ENCODE results near the gene IL34. TPM values are rescaled to one million over a fixed set of nuclear protein-coding genes. Genes with fewer than 3 reads are reported as not detected.

IL34 gene
- polyA plus RNA-seq, 1 of the 3 experiments (the other 2 are of a cell fraction), result 0.18 TPM

- no peak overlapping the region for H2AFZ ChIP-seq (ENCODE audit: low read depth)
- H3K9me3 ChIP-seq, result no peaks in the 10 kb centered on the region
- 95% methylated on average over 14 of the region's 22 CpGs for WGBS (ENCODE audit: low lambda C conversion rate)
- peaks cover 0 to 23% of the 10 kb centered on the region in 2 experiments; a peak in 1 of 4 replicates for H3K4me1 ChIP-seq (ENCODE audit: control insufficient read depth in 1 of 2, insufficient read depth in 2 of 2, low read depth in 1 of 2, low read length in 1 of 2)
- no peak for DNase-seq
- ChIA-PET POLR2A (interaction anchor here (0.6 to 1.3 kb wide), 2 partner anchors 16 to 24 kb away, joined by 3 to 4 read pairs; no protein-coding TSS in a partner anchor), CTCF (interaction anchor here (1.3 to 14.3 kb wide), 6 partner anchors 17 to 112 kb away, joined by 3 to 181 read pairs (median 8); no protein-coding TSS in a partner anchor)
- H3K36me3 ChIP-seq (replicated peaks in 1 of 2; ENCODE audit: control insufficient read depth in 1 of 2, insufficient read depth in 2 of 2, low read length in 1 of 2), result peaks cover 31 to 61% of the 10 kb centered on the region in 2 experiments
- H3K4me2 ChIP-seq, result no peak overlapping the region
- H3F3A ChIP-seq (replicated peaks; ENCODE audit: insufficient read depth), result no peaks in the 10 kb centered on the region
- H3K4me3 ChIP-seq (ENCODE audit: low read depth in 2 of 2, low read length in 1 of 2), result no peak overlapping the region
- TF ChIP-seq JUND (IDR thresholded peaks at IDR 0.05) (no peak), ZBTB33 (IDR thresholded peaks at IDR 0.05; ENCODE audit: borderline replicate concordance, low read depth) (no peak), GATA2 (CRISPR knock-in tag; IDR thresholded peaks at IDR 0.05) (no peak), MEF2A (IDR thresholded peaks at IDR 0.05; ENCODE audit: borderline replicate concordance, low read depth) (no peak), RCOR1 (IDR thresholded peaks at IDR 0.05; ENCODE audit: low read length) (no peak)
- TF ChIP-seq, protein P1, sequence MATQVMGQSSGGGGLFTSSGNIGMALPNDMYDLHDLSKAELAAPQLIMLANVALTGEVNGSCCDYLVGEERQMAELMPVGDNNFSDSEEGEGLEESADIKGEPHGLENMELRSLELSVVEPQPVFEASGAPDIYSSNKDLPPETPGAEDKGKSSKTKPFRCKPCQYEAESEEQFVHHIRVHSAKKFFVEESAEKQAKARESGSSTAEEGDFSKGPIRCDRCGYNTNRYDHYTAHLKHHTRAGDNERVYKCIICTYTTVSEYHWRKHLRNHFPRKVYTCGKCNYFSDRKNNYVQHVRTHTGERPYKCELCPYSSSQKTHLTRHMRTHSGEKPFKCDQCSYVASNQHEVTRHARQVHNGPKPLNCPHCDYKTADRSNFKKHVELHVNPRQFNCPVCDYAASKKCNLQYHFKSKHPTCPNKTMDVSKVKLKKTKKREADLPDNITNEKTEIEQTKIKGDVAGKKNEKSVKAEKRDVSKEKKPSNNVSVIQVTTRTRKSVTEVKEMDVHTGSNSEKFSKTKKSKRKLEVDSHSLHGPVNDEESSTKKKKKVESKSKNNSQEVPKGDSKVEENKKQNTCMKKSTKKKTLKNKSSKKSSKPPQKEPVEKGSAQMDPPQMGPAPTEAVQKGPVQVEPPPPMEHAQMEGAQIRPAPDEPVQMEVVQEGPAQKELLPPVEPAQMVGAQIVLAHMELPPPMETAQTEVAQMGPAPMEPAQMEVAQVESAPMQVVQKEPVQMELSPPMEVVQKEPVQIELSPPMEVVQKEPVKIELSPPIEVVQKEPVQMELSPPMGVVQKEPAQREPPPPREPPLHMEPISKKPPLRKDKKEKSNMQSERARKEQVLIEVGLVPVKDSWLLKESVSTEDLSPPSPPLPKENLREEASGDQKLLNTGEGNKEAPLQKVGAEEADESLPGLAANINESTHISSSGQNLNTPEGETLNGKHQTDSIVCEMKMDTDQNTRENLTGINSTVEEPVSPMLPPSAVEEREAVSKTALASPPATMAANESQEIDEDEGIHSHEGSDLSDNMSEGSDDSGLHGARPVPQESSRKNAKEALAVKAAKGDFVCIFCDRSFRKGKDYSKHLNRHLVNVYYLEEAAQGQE (IDR thresholded peaks at IDR 0.05; ENCODE audit: low read depth, low read length), result no peak
- peaks cover 36% of the 10 kb centered on the region for H4K20me1 ChIP-seq (ENCODE audit: insufficient read depth)
- no peaks in the 10 kb centered on the region for H3K27me3 ChIP-seq (ENCODE audit: insufficient read depth)
- H3K9me2 ChIP-seq, result no peaks in the 10 kb centered on the region
- no peak overlapping the region for H3K9ac ChIP-seq
- no peak overlapping the region; a peak in 1 of 4 replicates for H3K27ac ChIP-seq (ENCODE audit: low read depth in 2 of 2, low read length in 1 of 2)
- H3K79me2 ChIP-seq (ENCODE audit: insufficient read depth), result peaks cover 41% of the 10 kb centered on the region
Observed at GRCh38 chr16:70678121-70678897, 31.9 kb downstream of the IL34 start.

DNA sequence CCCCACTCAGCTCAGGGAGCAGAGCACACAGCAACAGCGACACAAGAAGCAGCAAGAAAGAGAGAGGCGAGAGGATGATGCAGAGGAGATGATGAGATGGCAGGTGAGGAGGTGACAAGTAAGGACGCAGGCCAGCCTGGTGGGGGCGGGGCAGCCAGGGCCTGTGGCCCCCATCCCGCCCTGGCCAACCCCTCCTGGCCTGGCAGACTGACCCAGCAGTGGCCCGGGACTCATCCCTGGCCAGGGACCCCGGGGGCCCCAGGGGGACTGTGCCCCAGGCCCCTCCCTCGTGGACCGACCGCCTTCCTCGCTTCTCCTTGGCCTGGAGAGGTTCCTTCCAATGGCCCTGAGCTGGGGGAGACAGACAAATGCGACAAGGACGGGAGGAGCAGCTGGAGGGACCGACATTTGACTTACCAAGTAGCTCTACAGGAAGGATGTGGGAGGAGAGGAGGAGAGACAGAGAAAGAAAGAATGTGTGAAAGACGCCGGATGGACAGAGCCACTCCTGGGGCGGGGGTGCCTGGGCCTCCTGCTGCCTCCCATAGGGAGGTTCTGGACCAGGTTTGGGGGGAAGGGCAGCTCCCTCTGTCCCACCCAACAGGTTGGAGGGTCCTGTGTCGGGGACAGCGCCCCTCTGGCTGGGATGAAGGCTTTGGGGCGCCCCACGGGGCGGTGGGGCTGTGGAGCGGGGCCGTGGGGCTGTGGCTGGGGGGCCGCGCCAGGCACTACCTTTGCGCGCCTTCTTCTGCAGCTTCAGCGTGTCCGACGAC is 32.7 kb downstream of the IL34 start:
- no peaks in the 10 kb centered on the region for H3K9me3 ChIP-seq
- peaks cover 0 to 31% of the 10 kb centered on the region in 2 experiments; a peak in 1 of 4 replicates for H3K4me1 ChIP-seq (ENCODE audit: control insufficient read depth in 1 of 2, insufficient read depth in 2 of 2, low read depth in 1 of 2, low read length in 1 of 2)
- H4K20me1 ChIP-seq (ENCODE audit: insufficient read depth), result peaks cover 44% of the 10 kb centered on the region
- no peaks in the 10 kb centered on the region for H3K27me3 ChIP-seq (ENCODE audit: insufficient read depth)
- DNase-seq, result no peak
- no peaks in the 10 kb centered on the region for H3F3A ChIP-seq (replicated peaks; ENCODE audit: insufficient read depth)
- peaks cover 46% of the 10 kb centered on the region for H3K79me2 ChIP-seq (ENCODE audit: insufficient read depth)
- H3K9me2 ChIP-seq, result no peaks in the 10 kb centered on the region
- POLR2A ChIA-PET, result interaction anchor here (0.6 to 1.3 kb wide), 3 partner anchors 17 to 297 kb away, joined by 3 to 4 read pairs (median 4); no protein-coding TSS in a partner anchor
- H3K27ac ChIP-seq (ENCODE audit: low read depth in 2 of 2, low read length in 1 of 2), result no peak overlapping the region
- peaks cover 26 to 57% of the 10 kb centered on the region in 2 experiments for H3K36me3 ChIP-seq (replicated peaks in 1 of 2; ENCODE audit: control insufficient read depth in 1 of 2, insufficient read depth in 2 of 2, low read length in 1 of 2)
- no peak overlapping the region for H3K9ac ChIP-seq
- no peak overlapping the region for H3K4me2 ChIP-seq
- 94% methylated on average over 29 of the region's 31 CpGs for WGBS (ENCODE audit: low lambda C conversion rate)
- H3K4me3 ChIP-seq (ENCODE audit: low read depth in 2 of 2, low read length in 1 of 2), result no peak overlapping the region
- no peak overlapping the region for H2AFZ ChIP-seq (ENCODE audit: low read depth)
- CTCF ChIA-PET, result interaction anchor here (0.7 to 14.3 kb wide), 16 partner anchors 8 to 111 kb away, joined by 3 to 181 read pairs (median 5); no protein-coding TSS in a partner anchor
- TF ChIP-seq RAD21 (IDR thresholded peaks at IDR 0.05; ENCODE audit: low read length) (no peak), JUND (IDR thresholded peaks at IDR 0.05) (no peak), TEAD4 (IDR thresholded peaks at IDR 0.05; ENCODE audit: borderline replicate concordance, insufficient read depth) (no peak), CHD2 (IDR thresholded peaks at IDR 0.05; ENCODE audit: low read length, partially characterized antibody) (no peak), FOXJ3 (CRISPR knock-in tag; IDR thresholded peaks at IDR 0.05) (no peak), MAX (IDR thresholded peaks at IDR 0.05; ENCODE audit: low read depth) (no peak), SMC3 (IDR thresholded peaks at IDR 0.05; ENCODE audit: low read depth, low read length) (no peak), NFIC (IDR thresholded peaks at IDR 0.05; ENCODE audit: borderline replicate concordance) (no peak)
- TF ChIP-seq, protein P1 (IDR thresholded peaks at IDR 0.05; ENCODE audit: low read depth, low read length), result no peak

All from SK-N-SH (cell line).